ENCODE results near the gene KIF3A.

GRCh38 chr5:132695956-132696355, 41.4 kb downstream of the KIF3A start:
- no peak for TF ChIP-seq PATZ1 (CRISPR knock-in tag; IDR thresholded peaks at IDR 0.05; ENCODE audit: borderline replicate concordance)
- TF ChIP-seq ZFP30 (CRISPR knock-in tag; IDR thresholded peaks at IDR 0.05) = no peak
- no peak for TF ChIP-seq ZNF8 (CRISPR knock-in tag; IDR thresholded peaks at IDR 0.05)
- TF ChIP-seq ZNF70 (CRISPR knock-in tag; IDR thresholded peaks at IDR 0.05) = no peak
- no peak for TF ChIP-seq ZFP3 (CRISPR knock-in tag; IDR thresholded peaks at IDR 0.05)
- no peak for TF ChIP-seq OSR1 (CRISPR knock-in tag; IDR thresholded peaks at IDR 0.05)
- no peak for TF ChIP-seq ARNTL (CRISPR knock-in tag; IDR thresholded peaks at IDR 0.05; ENCODE audit: borderline replicate concordance, low read depth)
- no peak for TF ChIP-seq TOX (CRISPR knock-in tag; IDR thresholded peaks at IDR 0.05; ENCODE audit: borderline replicate concordance)

Data from SK-N-SH treated with all-trans-retinoic acid at 6 μM for 48 hours (cell line).